A673 (cell line): ENCODE measurements around the gene INTS1. TPM values are rescaled to one million over a fixed set of nuclear protein-coding genes. Genes with fewer than 3 reads are reported as not detected.

ENCODE experiments used
- BruUV-seq: library from RNA; stranded (reverse); fragments of 400-500 nt; replicated peaks from 2 replicates; lab custom pipeline; 2021; lab: Mats Ljungman, UMichigan
- CTCF ChIA-PET: fragments of 300-600 bp; sonication (Branson Sonifier 250); formaldehyde crosslinking; loops from one replicate; lab custom pipeline; 2022; ENCODE audit warnings: antibody characterized with exemption; lab: Charles Lee
- POLR2A ChIA-PET: fragments of 300-600 bp; sonication (Branson Sonifier 250); formaldehyde crosslinking; loops from one replicate; lab custom pipeline; 2022; ENCODE audit warnings: antibody characterized with exemption; ENCODE audit not compliant: low non-redundant PET; lab: Charles Lee
- DNase-seq: peaks from one replicate; pipeline ENCODE4 v3.0.0-alpha.2; 2015; ENCODE audit warnings: low spot score
- H3K27ac ChIP-seq: fragments of 200-600 bp; sonication (generic); 2 replicates; pipeline ENCODE4 v1.5.1; 2016; ENCODE audit warnings: mixed run types, low read depth, mild to moderate bottlenecking, mixed read lengths, antibody characterized with exemption, low read length; ENCODE audit not compliant: poor library complexity, severe bottlenecking
- H3K27me3 ChIP-seq: fragments of 200-600 bp; sonication (generic); replicated peaks from 2 replicates; pipeline ENCODE4 v1.6.1; 2017; ENCODE audit warnings: mixed run types, low read depth, mild to moderate bottlenecking, mixed read lengths, antibody characterized with exemption, low read length; ENCODE audit not compliant: insufficient read depth, poor library complexity
- H3K36me3 ChIP-seq: fragments of 200-600 bp; sonication (generic); 2 replicates; pipeline ENCODE4 v1.6.1; 2016; ENCODE audit warnings: mixed run types, mild to moderate bottlenecking, mixed read lengths, antibody characterized with exemption, low read length; ENCODE audit not compliant: insufficient read depth, poor library complexity, severe bottlenecking
- H3K4me1 ChIP-seq: fragments of 200-600 bp; sonication (generic); 2 replicates; pipeline ENCODE4 v1.6.1; 2017; ENCODE audit warnings: mixed run types, mild to moderate bottlenecking, mixed read lengths, antibody characterized with exemption, low read length; ENCODE audit not compliant: insufficient read depth, poor library complexity, severe bottlenecking
- H3K4me3 ChIP-seq: fragments of 200-600 bp; sonication (generic); 2 replicates; pipeline ENCODE4 v1.5.1; 2016; ENCODE audit warnings: low read depth, mixed run types, mild to moderate bottlenecking, mixed read lengths, low read length; ENCODE audit not compliant: poor library complexity, severe bottlenecking
- H3K9me3 ChIP-seq: fragments of 200-600 bp; sonication (generic); 2 replicates; pipeline ENCODE4 v1.6.1; 2016; ENCODE audit warnings: mixed run types, low read depth, mild to moderate bottlenecking, mixed read lengths, antibody characterized with exemption, low read length; ENCODE audit not compliant: poor library complexity, severe bottlenecking
- CTCF ChIP-seq: fragments of 300-800, 200-600 bp; sonication (generic); conservative IDR thresholded peaks from 2 replicates; pipeline ENCODE4 v1.5.1; 2017; ENCODE audit warnings: low read depth, mild to moderate bottlenecking, antibody characterized with exemption, low read length, moderate library complexity, mixed read lengths
- EZH2 ChIP-seq: fragments of 200-600 bp; sonication (generic); IDR thresholded peaks from 2 replicates; pipeline ENCODE4 v1.6.1; 2017; ENCODE audit warnings: borderline replicate concordance, low read depth, mild to moderate bottlenecking, mixed read lengths, antibody characterized with exemption, low read length; ENCODE audit not compliant: poor library complexity, severe bottlenecking
- intact Hi-C: fragments of 100-400 bp; cut with micrococcal nuclease; formaldehyde crosslinking; loops from one replicate; pipeline ENCODE4 v1.10.0; 2022; ENCODE audit not compliant: unreplicated experiment
- total RNA-seq: library from RNA; stranded (reverse); gene quantifications from 2 replicates; pipeline ENCODE4 v1.2.3, GENCODE V29; 2021

INTS1 gene
- total RNA-seq, 1 experiment from 2014 or later = 129 TPM

GRCh38 chr7:1427064-1427657 lies 77.0 kb downstream of the INTS1 start:
- TF ChIP-seq CTCF (no peak), EZH2 (no peak)
- Histone ChIP-seq H3K27me3 (no peaks in the 10 kb centered on the region), H3K4me1 (peaks cover 23% of the 10 kb centered on the region), H3K36me3 (no peaks in the 10 kb centered on the region), H3K9me3 (no peaks in the 10 kb centered on the region), H3K27ac (no peak overlapping the region), H3K4me3 (no peak overlapping the region)
- no TSS peak for BruUV-seq
- intact Hi-C loops = no loop called here
- ChIA-PET POLR2A (no interaction called here), CTCF (interaction anchor here (0.5 kb wide), 1 partner anchor 58 kb away, joined by 3 read pairs; no protein-coding TSS in a partner anchor)
- DNase-seq = no peak

GRCh38 chr7:1426474-1426873 lies 77.7 kb downstream of the INTS1 start:
- POLR2A ChIA-PET = no interaction called here
- H3K36me3 ChIP-seq = no peaks in the 10 kb centered on the region
- H3K27ac ChIP-seq = no peak overlapping the region
- H3K27me3 ChIP-seq = no peaks in the 10 kb centered on the region
- CTCF ChIA-PET = interaction anchor here (0.5 kb wide), 1 partner anchor 58 kb away, joined by 3 read pairs; no protein-coding TSS in a partner anchor
- no peak overlapping the region for H3K4me3 ChIP-seq
- H3K9me3 ChIP-seq = no peaks in the 10 kb centered on the region
- no TSS peak for BruUV-seq
- TF ChIP-seq EZH2 = no peak
- TF ChIP-seq CTCF = no peak
- intact Hi-C loops = no loop called here
- peaks cover 23% of the 10 kb centered on the region for H3K4me1 ChIP-seq
- DNase-seq = no peak

GRCh38 chr7:1425292-1426136 lies 78.7 kb downstream of the INTS1 start:
- peak; percentile 51 for DNase-seq
- no TSS peak for BruUV-seq
- TF ChIP-seq CTCF (no peak), EZH2 (no peak)
- intact Hi-C loops = no loop called here
- no peaks in the 10 kb centered on the region for H3K36me3 ChIP-seq
- no peaks in the 10 kb centered on the region for H3K27me3 ChIP-seq
- POLR2A ChIA-PET = interaction anchor here (0.6 kb wide), 1 partner anchor 228 kb away, joined by 3 read pairs; no protein-coding TSS in a partner anchor
- H3K27ac ChIP-seq = no peak overlapping the region
- peaks cover 23% of the 10 kb centered on the region for H3K4me1 ChIP-seq
- no peak overlapping the region for H3K4me3 ChIP-seq
- CTCF ChIA-PET = no interaction called here
- H3K9me3 ChIP-seq = no peaks in the 10 kb centered on the region
